Spleen (tissue), 7 donors: Measurements from ENCODE around the gene TRIP4.

Source experiments
- CTCF ChIP-seq, 11 experiments: fragments of 200-600 bp in 7 of 11; fragments of 450-650 bp in 4 of 11; sonication (generic) in 4 of 11; IDR thresholded peaks in 8 of 11; conservative IDR thresholded peaks in 3 of 11; 1 replicate in 7 of 11; 2 replicates in 4 of 11; pipeline versions ENCODE4 v1.4.0 to v1.8.0; 2016 to 2021; ENCODE audit warnings: antibody characterized with exemption in 11 of 11, inconsistent platforms in 4 of 11, mild to moderate bottlenecking in 1 of 11
- POLR2AphosphoS5 ChIP-seq, 3 donors: sonication (generic); formaldehyde crosslinking; IDR thresholded peaks; one replicate each; pipeline ENCODE4 v1.5.1; 2017; ENCODE audit warnings: antibody characterized with exemption in 3 of 3
- donor health status: DM: no; HTN: no; CAD: no; lungs with moderate emphysema.
- donor health status: DM: no; HTN: no; CAD: no.
- donor health status: DM: no; HTN: no; CAD: no.

- TF ChIP-seq POLR2AphosphoS5 (IDR thresholded peaks at IDR 0.05) (no peak), CTCF (IDR thresholded peaks at IDR 0.05 in 8 of 11, conservative IDR thresholded peaks at IDR 0.05 in 3 of 11) (no peak)
Measured at GRCh38 chr15:64396789-64397188, 9.2 kb downstream of the TRIP4 start.
